ENCODE measurements around the gene TULP4.
"Not testable (repeated sequence)": the region's sequence is repeated elsewhere in the genome, so short reads cannot be mapped to it uniquely, and the experiment has no call there.

Gene TULP4

GRCh38 chr6:158431036-158431435, 118.8 kb downstream of the TULP4 start:
- DNase-seq = no peak

- no peak for DNase-seq
Observed at GRCh38 chr6:158431560-158431959, 119.3 kb downstream of the TULP4 start.

GRCh38 chr6:158437571-158437970, 125.3 kb downstream of the TULP4 start:
- no peak for DNase-seq

DNA sequence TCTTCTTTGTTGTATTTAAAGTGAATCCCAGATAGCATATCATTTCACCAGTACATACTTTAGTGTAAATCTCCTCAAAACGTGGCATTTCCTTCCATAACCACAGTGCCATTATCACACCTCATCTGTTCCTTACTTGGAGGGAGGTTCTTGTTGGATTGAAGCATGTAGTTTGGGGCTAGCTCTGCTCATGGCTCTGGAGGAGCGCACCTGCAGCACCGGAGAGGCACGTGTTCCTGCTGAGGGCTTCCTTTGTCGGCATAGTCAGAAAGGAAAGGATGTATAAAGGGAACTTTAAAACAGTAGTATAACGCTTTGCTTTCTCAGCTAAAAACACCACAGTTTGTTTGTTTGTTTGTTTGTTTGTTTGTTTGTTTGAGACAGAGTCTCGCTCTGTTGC, 126.0 kb downstream of the TULP4 start:
- no peak for DNase-seq

- DNase-seq = no peak
Observed at GRCh38 chr6:158439255-158439654, 127.0 kb downstream of the TULP4 start.

GRCh38 chr6:158441716-158442215, 129.5 kb downstream of the TULP4 start:
- DNase-seq = no peak

- DNase-seq = no peak
Observed at GRCh38 chr6:158442306-158442705, 130.0 kb downstream of the TULP4 start.

DNA sequence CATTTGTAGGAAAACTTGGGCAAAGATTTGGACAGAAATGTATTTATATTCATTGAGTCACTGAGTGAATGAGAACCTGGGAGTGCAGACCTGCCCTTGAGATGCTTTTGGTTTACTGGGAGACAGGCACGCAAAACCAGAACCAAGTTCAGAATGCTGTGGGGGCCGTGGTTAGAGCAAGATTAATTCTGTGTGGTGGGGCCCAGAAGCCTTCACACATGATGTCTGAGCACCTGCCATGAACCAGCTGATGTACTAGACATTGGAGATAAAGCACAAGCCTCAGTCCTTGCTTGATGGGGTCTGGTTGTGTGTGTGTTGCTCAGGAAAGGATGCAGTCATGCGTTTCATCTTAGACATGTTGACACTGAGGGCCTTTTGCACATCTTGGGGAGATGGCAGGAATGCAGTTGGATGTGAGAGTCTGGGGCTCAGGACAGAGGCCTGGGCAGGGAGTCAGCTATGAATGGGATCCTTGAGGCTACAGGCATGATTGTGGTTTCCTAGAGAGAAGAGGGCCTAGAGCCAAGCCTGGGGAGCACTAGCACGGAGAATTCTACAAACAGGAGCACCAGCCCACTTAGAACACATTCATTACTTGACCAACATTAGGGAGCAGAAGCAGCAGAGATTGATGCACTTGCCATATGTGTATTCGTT, 133.3 kb downstream of the TULP4 start:
- DNase-seq = no peak

DNA sequence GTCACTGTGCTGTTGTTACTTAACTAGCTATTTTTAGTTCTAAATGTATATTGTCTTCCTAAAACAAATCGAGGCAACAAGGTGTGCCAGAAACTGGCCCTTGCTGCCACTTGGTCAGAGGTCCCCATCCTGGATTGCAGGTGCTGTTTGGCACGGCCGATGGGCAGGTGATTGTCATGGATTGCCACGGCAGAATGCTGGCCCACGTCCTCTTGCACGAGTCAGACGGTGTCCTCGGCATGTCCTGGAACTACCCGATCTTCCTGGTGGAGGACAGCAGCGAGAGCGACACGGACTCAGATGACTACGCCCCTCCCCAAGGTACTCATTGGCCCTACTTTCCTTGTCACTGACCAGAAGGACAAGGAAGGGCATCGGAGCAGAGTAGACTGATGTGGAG, 136.6 kb downstream of the TULP4 start:
- no peak for DNase-seq

- no peak for DNase-seq
Observed at GRCh38 chr6:158452191-158452590, 139.9 kb downstream of the TULP4 start.

DNA sequence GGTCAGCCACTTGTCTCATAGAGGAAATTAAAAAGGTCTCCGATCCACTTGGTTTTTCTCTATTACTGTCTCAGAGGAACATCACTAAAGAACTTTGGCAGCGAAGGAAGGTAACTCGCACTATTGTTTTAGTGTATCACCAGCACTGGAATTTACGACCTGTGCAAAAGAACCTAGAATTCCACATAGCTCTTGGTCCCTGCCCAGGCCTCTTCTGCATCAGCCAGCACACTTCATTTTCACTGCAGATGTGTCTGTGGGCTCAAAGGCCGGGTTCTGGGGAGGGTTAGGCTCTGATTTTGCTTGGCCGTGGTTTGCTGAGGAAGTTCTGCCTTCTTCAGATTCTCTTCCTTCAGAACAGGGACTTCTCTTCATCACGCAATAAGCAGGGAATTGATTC, 144.9 kb downstream of the TULP4 start:
- DNase-seq = no peak

- DNase-seq = no peak
Observed at GRCh38 chr6:158457616-158458278, 145.5 kb downstream of the TULP4 start.

DNA sequence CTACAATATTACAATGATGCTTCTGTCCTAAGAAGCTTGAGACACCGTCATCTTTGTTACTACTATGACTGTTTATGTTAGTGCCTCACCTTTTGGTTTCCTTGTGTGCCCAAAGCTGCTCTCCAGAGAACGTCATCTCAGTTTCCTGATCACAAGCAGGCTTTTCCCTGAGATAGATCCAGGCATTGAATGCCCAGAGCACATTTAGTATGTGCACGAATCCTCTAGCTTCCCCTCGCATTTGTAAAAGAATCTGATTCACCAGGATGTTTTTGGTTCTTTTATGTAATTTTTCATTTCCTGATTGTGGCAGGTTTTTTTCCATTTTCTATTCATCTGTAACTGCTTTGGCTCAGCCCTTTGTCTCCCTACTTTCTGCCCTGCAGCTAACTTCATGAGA, 147.5 kb downstream of the TULP4 start:
- DNase-seq = no peak

- DNase-seq = no peak
Observed at GRCh38 chr6:158460602-158461169, 148.4 kb downstream of the TULP4 start.

DNA sequence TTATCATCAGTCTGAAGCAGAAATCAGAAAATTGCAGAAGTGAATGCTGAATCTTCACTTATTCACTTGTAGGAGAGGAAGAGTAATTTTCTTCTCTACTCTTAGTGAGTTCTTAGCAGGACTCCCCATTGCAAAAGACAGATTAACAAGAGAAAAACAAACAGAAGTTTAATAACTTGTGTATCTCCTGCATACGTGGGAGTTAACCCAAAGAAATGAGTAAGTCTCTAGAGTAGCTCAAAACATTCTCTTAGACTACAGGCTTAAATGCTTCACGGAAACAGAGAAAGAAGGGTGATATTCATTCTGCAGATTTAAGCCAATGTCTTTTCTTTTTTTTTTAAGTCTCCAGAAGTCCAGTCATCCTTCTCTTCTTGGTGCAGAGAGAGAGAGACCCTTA, 149.7 kb downstream of the TULP4 start:
- no peak for DNase-seq

GRCh38 chr6:158464483-158464882, 152.2 kb downstream of the TULP4 start:
- DNase-seq = no peak

- no peak for DNase-seq
Observed at GRCh38 chr6:158465257-158465656, 153.0 kb downstream of the TULP4 start.

DNA sequence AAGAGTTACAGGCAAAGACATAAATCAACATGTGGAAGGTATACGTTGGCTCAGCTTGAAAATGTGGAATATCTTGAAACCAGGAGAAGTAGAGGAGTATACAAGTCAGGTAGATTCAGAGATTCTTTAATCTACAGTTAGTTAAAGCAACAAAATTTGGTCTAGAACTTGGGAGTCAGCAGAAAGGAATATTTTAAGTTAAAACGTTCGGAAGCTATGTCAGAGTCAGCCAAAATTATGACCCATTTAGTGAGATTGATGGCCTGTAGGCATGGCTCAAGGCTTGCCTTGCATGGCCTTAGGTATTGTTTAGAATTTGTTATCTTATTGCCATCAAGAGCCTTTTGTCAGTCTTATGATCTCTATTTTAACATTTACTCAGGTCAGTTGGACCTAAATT, 153.5 kb downstream of the TULP4 start:
- no peak for DNase-seq

- DNase-seq = no peak
Observed at GRCh38 chr6:158467923-158468322, 155.7 kb downstream of the TULP4 start.

DNA sequence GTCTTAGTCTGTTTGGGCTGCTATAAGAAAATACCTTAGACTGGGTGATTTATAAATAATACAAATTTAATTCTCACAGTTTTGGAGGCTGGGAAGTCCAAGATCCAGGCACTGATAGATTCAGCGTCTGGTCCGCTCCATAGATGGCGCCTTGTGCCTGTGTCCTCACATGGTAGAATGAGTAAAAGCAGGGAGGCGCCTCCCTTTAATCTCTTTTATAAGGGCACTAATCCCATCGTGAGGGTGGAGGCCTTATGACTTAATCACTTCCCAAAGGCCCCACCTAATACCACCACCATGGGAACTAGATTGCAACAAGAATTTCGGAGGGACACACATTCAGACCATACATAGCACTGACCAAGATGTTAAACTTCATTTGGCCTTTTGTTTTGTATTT, 156.4 kb downstream of the TULP4 start:
- no peak for DNase-seq

- not testable (repeated sequence) for DNase-seq
Observed at GRCh38 chr6:158470023-158470422, 157.8 kb downstream of the TULP4 start.

- no peak for DNase-seq
Observed at GRCh38 chr6:158471339-158471738, 159.1 kb downstream of the TULP4 start.

GRCh38 chr6:158472447-158472846, 160.2 kb downstream of the TULP4 start:
- no peak for DNase-seq

DNA sequence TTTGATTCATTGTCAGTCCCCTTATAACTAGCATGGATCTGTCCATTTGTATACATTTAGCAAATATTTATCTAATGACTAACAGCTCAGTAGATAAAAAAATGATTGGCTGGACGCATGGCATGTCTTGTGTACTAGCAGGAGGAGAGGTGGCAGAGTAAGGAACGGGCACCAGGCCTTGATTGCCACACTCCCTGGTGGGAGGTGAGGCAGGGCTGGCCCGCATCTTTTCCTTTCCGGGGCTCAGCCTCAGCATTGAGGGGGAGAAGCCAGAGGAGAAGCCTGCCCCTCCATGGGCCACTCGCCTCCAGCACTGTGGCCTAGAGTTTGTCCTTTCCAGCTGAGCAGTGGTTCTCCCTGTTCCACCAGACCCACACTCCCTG, 162.7 kb downstream of the TULP4 start:
- no peak for DNase-seq

Measured in activated CD4-positive, alpha-beta T cell treated with anti-CD3 and anti-CD28 coated beads for 4 hours (primary cell).